Keratinocyte (primary cell): ENCODE data around the gene TYSND1. TPM values are rescaled to one million over a fixed set of nuclear protein-coding genes. Genes with fewer than 3 reads are reported as not detected.
A peak's percentile ranks its signal among the peaks of the same experiment; 100 is the strongest.

Source experiments
- DNase-seq: peaks from one replicate; pipeline ENCODE4 v3.0.0-alpha.2; 2011; ENCODE audit warnings: low read depth, missing footprints, low spot score
- FAIRE-seq: peaks from 2 replicates; lab custom pipeline; 2011; peaks lifted over from hg19 to GRCh38; lab: Jason Lieb, UNC
- H2AFZ ChIP-seq: 2 replicates; pipeline ENCODE4 v1.6.0; 2012; ENCODE audit warnings: low read length, control low read depth, inconsistent platforms; ENCODE audit not compliant: control insufficient read depth
- H3K27ac ChIP-seq: 2 replicates; pipeline ENCODE4 v1.5.1; 2011; ENCODE audit warnings: low read length; ENCODE audit not compliant: control insufficient read depth, insufficient read depth
- H3K27me3 ChIP-seq: 3 replicates; pipeline ENCODE4 v1.6.0; 2011; ENCODE audit warnings: low read length; ENCODE audit not compliant: control insufficient read depth, insufficient read depth; ENCODE audit errors: extremely low read depth
- H3K36me3 ChIP-seq, 2 experiments: 2 replicates in 1 of 2; 3 replicates in 1 of 2; pipeline ENCODE4 v1.5.1; 2011; ENCODE audit warnings: low read length in 2 of 2, mild to moderate bottlenecking in 1 of 2; ENCODE audit not compliant: control insufficient read depth in 2 of 2, insufficient read depth in 2 of 2; ENCODE audit errors: extremely low read depth in 1 of 2
- H3K4me1 ChIP-seq: 3 replicates; pipeline ENCODE4 v1.5.1; 2011; ENCODE audit warnings: low read length; ENCODE audit not compliant: control insufficient read depth, insufficient read depth; ENCODE audit errors: extremely low read depth
- H3K4me2 ChIP-seq: 3 replicates; pipeline ENCODE4 v1.6.0; 2011; ENCODE audit warnings: low read depth, low read length; ENCODE audit not compliant: control insufficient read depth, insufficient read depth; ENCODE audit errors: extremely low read depth
- H3K4me3 ChIP-seq, 3 experiments: fragments of 200-600 bp in 1 of 3; sonication (generic) in 1 of 3; 2 replicates in 2 of 3; 3 replicates in 1 of 3; pipeline ENCODE4 v1.5.1; 2011 to 2016; ENCODE audit warnings: low read length in 3 of 3, mild to moderate bottlenecking in 3 of 3, control low read depth in 2 of 3, inconsistent platforms in 1 of 3, low read depth in 1 of 3, mixed read lengths in 1 of 3, mixed run types in 1 of 3, moderate library complexity in 1 of 3; ENCODE audit not compliant: control insufficient read depth in 2 of 3, insufficient read depth in 2 of 3; ENCODE audit errors: extremely low read depth in 1 of 3
- H3K79me2 ChIP-seq: 2 replicates; pipeline ENCODE4 v1.6.0; 2012; ENCODE audit warnings: low read length; ENCODE audit not compliant: control insufficient read depth, insufficient read depth
- H3K9ac ChIP-seq: 3 replicates; pipeline ENCODE4 v1.6.0; 2011; ENCODE audit warnings: low read length; ENCODE audit not compliant: control insufficient read depth, insufficient read depth; ENCODE audit errors: extremely low read depth
- H3K9me1 ChIP-seq: 3 replicates; pipeline ENCODE4 v1.6.0; 2011; ENCODE audit warnings: low read length; ENCODE audit not compliant: control insufficient read depth, insufficient read depth; ENCODE audit errors: extremely low read depth
- H3K9me3 ChIP-seq: 2 replicates; pipeline ENCODE4 v1.5.1; 2012; ENCODE audit warnings: low read depth, low read length; ENCODE audit not compliant: control insufficient read depth
- H4K20me1 ChIP-seq: 3 replicates; pipeline ENCODE4 v1.6.0; 2011; ENCODE audit warnings: low read length; ENCODE audit not compliant: control insufficient read depth, insufficient read depth; ENCODE audit errors: extremely low read depth
- CTCF ChIP-seq, 3 experiments: IDR thresholded peaks in 1 of 3; conservative IDR thresholded peaks in 1 of 3; optimal IDR thresholded peaks in 1 of 3; 2 replicates in 2 of 3; 3 replicates in 1 of 3; pipeline versions ENCODE3 to v1.5.1; 2011; ENCODE audit warnings: low read length in 3 of 3, mild to moderate bottlenecking in 3 of 3, moderate library complexity in 2 of 3, control low read depth in 1 of 3, inconsistent platforms in 1 of 3; ENCODE audit not compliant: insufficient read depth in 2 of 3; ENCODE audit errors: extremely low read depth in 1 of 3
- EZH2 ChIP-seq: IDR thresholded peaks from one replicate; pipeline ENCODE4 v1.6.1; 2012; ENCODE audit warnings: inconsistent platforms, mild to moderate bottlenecking, low read length, moderate library complexity
- dilution Hi-C: fragments of 300-500 bp; cut with MboI; formaldehyde crosslinking; loops from one replicate; pipeline ENCODE4 v1.7.0; 2020; ENCODE audit warnings: low sequenced_read_pairs; ENCODE audit not compliant: extremely low pct_ligation_motif_present
- polyA plus RNA-seq, 5 experiments: library from polyadenylated mRNA; depleted of rRNA in 3 of 5; stranded (reverse) in 3 of 5; stranded (forward) in 1 of 5; unstranded in 1 of 5; fragments of >200 nt; gene quantifications; 1 replicate in 1 of 5; 2 replicates in 3 of 5; 3 replicates in 1 of 5; pipeline versions ENCODE4 v1.2.1 to v1.2.3, GENCODE V29; 2011 to 2012; ENCODE audit warnings: missing spikeins in 2 of 5, low read depth in 1 of 5, low replicate concordance in 1 of 5

Gene TYSND1
- polyA plus RNA-seq, 1 donor (not counting 4 experiments of a cell fraction or from before 2014, with no cell fraction given): 9.9 TPM

GRCh38 chr10:70186571-70186970 lies 40.1 kb upstream of the TYSND1 start:
- H3K9ac ChIP-seq: no peak overlapping the region
- peak overlapping the region in 1 of 3 experiments; percentile 26 for H3K4me3 ChIP-seq
- no peak overlapping the region for H2AFZ ChIP-seq
- no peak for FAIRE-seq
- no peaks in the 10 kb centered on the region for H3K79me2 ChIP-seq
- H3K27me3 ChIP-seq: no peaks in the 10 kb centered on the region
- no peaks in the 10 kb centered on the region for H3K9me3 ChIP-seq
- dilution Hi-C loops: no loop called here
- H4K20me1 ChIP-seq: no peaks in the 10 kb centered on the region
- no peaks in the 10 kb centered on the region for H3K9me1 ChIP-seq
- H3K4me1 ChIP-seq: peaks cover 15% of the 10 kb centered on the region
- TF ChIP-seq EZH2 (no peak), CTCF (optimal IDR thresholded peaks at IDR 0.05 in 1 of 3, IDR thresholded peaks at IDR 0.05 in 1 of 3, conservative IDR thresholded peaks at IDR 0.05 in 1 of 3; ENCODE audit: extremely low read depth in 1 of 3, insufficient read depth in 2 of 3, low read length in 3 of 3) (no peak)
- DNase-seq: no peak
- peak overlapping the region; percentile 36 for H3K27ac ChIP-seq
- H3K4me2 ChIP-seq: peak overlapping the region; percentile 51
- H3K36me3 ChIP-seq: no peaks in the 10 kb centered on the region

GRCh38 chr10:70186090-70186489 lies 39.6 kb upstream of the TYSND1 start:
- Histone ChIP-seq H3K9me1 (no peaks in the 10 kb centered on the region), H3K36me3 (no peaks in the 10 kb centered on the region), H3K27ac (peak overlapping the region; percentile 36), H2AFZ (no peak overlapping the region), H3K9me3 (no peaks in the 10 kb centered on the region), H3K4me3 (peak overlapping the region in 1 of 3 experiments; percentile 26), H3K27me3 (no peaks in the 10 kb centered on the region), H3K4me1 (peaks cover 10% of the 10 kb centered on the region), H3K79me2 (no peaks in the 10 kb centered on the region), H3K4me2 (peak overlapping the region; percentile 51), H4K20me1 (no peaks in the 10 kb centered on the region), H3K9ac (no peak overlapping the region)
- dilution Hi-C loops: no loop called here
- TF ChIP-seq EZH2 (no peak), CTCF (optimal IDR thresholded peaks at IDR 0.05 in 1 of 3, IDR thresholded peaks at IDR 0.05 in 1 of 3, conservative IDR thresholded peaks at IDR 0.05 in 1 of 3; ENCODE audit: extremely low read depth in 1 of 3, insufficient read depth in 2 of 3, low read length in 3 of 3) (no peak)
- FAIRE-seq: no peak
- no peak for DNase-seq
